GM12891 (cell line): ENCODE data around the gene OXGR1.

Experiments used
- POLR2A ChIP-seq: IDR thresholded peaks from 2 replicates; pipeline ENCODE4 v1.6.1; 2011; ENCODE audit warnings: low read depth, low read length, control low read depth
- POLR2AphosphoS5 ChIP-seq: IDR thresholded peaks from 2 replicates; pipeline ENCODE4 v1.6.1; 2011; ENCODE audit warnings: low read depth, low read length, control low read depth
- POU2F2 ChIP-seq: IDR thresholded peaks from 2 replicates; pipeline ENCODE4 v1.6.1; 2011; ENCODE audit warnings: low read depth, mild to moderate bottlenecking, control low read depth, low read length, moderate library complexity
- SPI1 ChIP-seq: IDR thresholded peaks from 2 replicates; pipeline ENCODE4 v1.6.1; 2011; ENCODE audit warnings: low read depth, low read length, control low read depth
- TAF1 ChIP-seq: IDR thresholded peaks from 2 replicates; pipeline ENCODE4 v1.6.1; 2011; ENCODE audit warnings: low read depth, low read length, control low read depth

GRCh38 chr13:96940961-96941360, 53.3 kb downstream of the OXGR1 start:
- TF ChIP-seq POLR2A (no peak), POLR2AphosphoS5 (no peak), POU2F2 (no peak), TAF1 (no peak), SPI1 (no peak)
